ENCODE data around the gene CD27. TPM values are rescaled to one million over a fixed set of nuclear protein-coding genes. Genes with fewer than 3 reads are reported as not detected.

Gene CD27
- total and polyA plus RNA-seq, 2 experiments from 2014 or later, result 0.53 TPM; not detected in 1

GRCh38 chr12:6463858-6464257 is 19.1 kb downstream of the CD27 start:
- Histone ChIP-seq H4K20me1 (replicated peaks; ENCODE audit: insufficient read depth) (peaks cover 3% of the 10 kb centered on the region), H3K36me3 (ENCODE audit: insufficient read depth) (peaks cover 12% of the 10 kb centered on the region), H2AFZ (no peak overlapping the region), H3F3A (replicated peaks; ENCODE audit: low read depth) (0 out of 2 replicates have a peak, but pooled peaks cover 4% of the 10 kb centered on the region), H3K4me2 (no peak overlapping the region), H3K27me3 (ENCODE audit: insufficient read depth) (no peaks in the 10 kb centered on the region), H3K9me2 (ENCODE audit: insufficient read depth) (no peaks in the 10 kb centered on the region), H3K79me2 (replicated peaks; ENCODE audit: insufficient read depth) (peaks cover 8% of the 10 kb centered on the region), H3K4me3 (no peak overlapping the region), H3K4me1 (ENCODE audit: insufficient read depth) (no peaks in the 10 kb centered on the region), H3K27ac (ENCODE audit: low read depth) (no peak overlapping the region)
- Mint-ChIP-seq H3K27me3 (ENCODE audit: insufficient read depth, low read depth, poor library complexity) (peaks cover 15% of the 10 kb centered on the region), H3K4me3 (no peak overlapping the region), H3K9me3 (no peaks in the 10 kb centered on the region), H3K4me1 (no peaks in the 10 kb centered on the region; the same call in 1 of the 3 replicates), H3K27ac (peak overlapping the region; percentile 11; the same call in 1 of the 2 replicates), H3K36me3 (ENCODE audit: low read depth) (peaks cover 61% of the 10 kb centered on the region)
- no peak for ATAC-seq
- DNase-seq (ENCODE audit: low spot score), result no peak
- TF ChIP-seq NANOG (IDR thresholded peaks at IDR 0.05; ENCODE audit: borderline replicate concordance) (no peak), STAT1 (IDR thresholded peaks at IDR 0.05; ENCODE audit: unreplicated experiment) (no peak), CTCF (conservative IDR thresholded peaks at IDR 0.05; ENCODE audit: low read depth in 2 of 2) (no peak), REST (IDR thresholded peaks at IDR 0.05; ENCODE audit: unreplicated experiment) (no peak), EZH2 (IDR thresholded peaks at IDR 0.05; ENCODE audit: low read depth, unreplicated experiment) (no peak), ZNF462 (CRISPR knock-in tag; IDR thresholded peaks at IDR 0.05) (no peak), ZNF114 (CRISPR knock-in tag; IDR thresholded peaks at IDR 0.05) (no peak), ZNF331 (CRISPR knock-in tag; IDR thresholded peaks at IDR 0.05; ENCODE audit: low read depth) (no peak), EZH2phosphoT487 (IDR thresholded peaks at IDR 0.05; ENCODE audit: unreplicated experiment) (no peak), CREB1 (CRISPR knock-in tag; IDR thresholded peaks at IDR 0.05; ENCODE audit: low read depth) (no peak), POLR2AphosphoS5 (IDR thresholded peaks at IDR 0.05; ENCODE audit: low read depth) (no peak), JUNB (IDR thresholded peaks at IDR 0.05; ENCODE audit: unreplicated experiment) (no peak)
- TF ChIP-seq, protein P1, sequence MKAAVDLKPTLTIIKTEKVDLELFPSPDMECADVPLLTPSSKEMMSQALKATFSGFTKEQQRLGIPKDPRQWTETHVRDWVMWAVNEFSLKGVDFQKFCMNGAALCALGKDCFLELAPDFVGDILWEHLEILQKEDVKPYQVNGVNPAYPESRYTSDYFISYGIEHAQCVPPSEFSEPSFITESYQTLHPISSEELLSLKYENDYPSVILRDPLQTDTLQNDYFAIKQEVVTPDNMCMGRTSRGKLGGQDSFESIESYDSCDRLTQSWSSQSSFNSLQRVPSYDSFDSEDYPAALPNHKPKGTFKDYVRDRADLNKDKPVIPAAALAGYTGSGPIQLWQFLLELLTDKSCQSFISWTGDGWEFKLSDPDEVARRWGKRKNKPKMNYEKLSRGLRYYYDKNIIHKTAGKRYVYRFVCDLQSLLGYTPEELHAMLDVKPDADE (IDR thresholded peaks at IDR 0.05), result no peak
